Measurements from ENCODE around the gene TCAP.

Gene TCAP

DNA sequence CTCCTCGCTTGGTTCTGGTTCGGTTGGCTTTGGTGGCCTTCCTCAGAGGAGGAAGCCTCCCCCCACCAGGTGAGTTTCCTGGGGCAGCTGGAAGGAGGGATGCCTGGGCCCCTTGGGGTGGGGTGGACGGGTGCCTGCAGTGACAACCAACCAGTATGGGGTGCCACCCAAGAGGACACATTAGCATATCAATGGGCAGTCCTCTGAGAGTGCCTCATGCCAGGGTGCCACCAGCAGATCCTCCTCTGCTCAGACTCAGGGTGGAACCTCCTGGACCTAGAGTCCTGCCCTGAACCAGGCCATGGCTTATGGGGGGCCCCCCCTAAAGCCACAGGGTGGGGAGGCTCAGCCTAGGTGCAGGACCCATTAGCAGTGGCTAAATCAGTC, 35.7 kb upstream of the TCAP start:
- DNase-seq = no peak

DNA sequence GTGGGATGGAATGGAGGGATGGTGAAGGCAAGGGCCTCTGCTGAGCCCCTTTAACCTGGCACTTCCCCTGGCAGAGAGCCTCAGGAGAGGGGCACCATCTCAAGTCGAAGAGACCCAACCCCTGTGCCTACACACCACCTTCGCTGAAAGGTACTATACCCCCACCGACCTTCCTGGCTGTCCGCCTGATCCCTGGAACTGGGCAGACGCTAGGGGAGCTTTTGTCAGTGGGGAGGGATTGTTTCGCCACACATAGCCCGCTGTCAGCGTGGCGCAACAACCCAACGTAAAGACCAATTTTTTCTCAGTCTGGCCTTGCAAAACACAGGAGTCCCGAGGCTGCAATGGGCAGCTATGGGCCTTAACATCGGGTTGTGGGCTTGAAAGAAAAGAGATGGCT, 35.3 kb upstream of the TCAP start:
- no peak for DNase-seq

DNA sequence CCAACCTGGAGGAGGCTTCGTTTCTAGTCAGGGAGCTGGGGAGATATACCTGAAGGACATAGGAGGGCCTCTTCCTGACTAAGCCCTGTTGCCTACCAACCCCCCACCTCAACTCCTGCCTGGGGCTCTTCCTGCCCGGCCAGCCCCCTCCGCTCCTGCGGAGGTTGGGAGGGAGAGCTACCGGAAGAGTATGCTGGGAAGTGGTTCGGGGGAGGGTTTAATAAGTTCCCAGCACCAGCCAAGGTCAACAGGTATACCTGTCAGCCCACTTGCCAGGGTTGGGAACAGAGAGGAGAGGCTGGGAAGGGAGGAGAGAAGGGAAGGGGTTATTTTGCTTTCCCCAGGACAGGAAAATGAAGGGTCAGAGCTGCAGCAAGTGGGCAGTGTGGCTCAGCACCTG, 33.7 kb upstream of the TCAP start:
- peak; percentile 41 to 78 for DNase-seq

DNA sequence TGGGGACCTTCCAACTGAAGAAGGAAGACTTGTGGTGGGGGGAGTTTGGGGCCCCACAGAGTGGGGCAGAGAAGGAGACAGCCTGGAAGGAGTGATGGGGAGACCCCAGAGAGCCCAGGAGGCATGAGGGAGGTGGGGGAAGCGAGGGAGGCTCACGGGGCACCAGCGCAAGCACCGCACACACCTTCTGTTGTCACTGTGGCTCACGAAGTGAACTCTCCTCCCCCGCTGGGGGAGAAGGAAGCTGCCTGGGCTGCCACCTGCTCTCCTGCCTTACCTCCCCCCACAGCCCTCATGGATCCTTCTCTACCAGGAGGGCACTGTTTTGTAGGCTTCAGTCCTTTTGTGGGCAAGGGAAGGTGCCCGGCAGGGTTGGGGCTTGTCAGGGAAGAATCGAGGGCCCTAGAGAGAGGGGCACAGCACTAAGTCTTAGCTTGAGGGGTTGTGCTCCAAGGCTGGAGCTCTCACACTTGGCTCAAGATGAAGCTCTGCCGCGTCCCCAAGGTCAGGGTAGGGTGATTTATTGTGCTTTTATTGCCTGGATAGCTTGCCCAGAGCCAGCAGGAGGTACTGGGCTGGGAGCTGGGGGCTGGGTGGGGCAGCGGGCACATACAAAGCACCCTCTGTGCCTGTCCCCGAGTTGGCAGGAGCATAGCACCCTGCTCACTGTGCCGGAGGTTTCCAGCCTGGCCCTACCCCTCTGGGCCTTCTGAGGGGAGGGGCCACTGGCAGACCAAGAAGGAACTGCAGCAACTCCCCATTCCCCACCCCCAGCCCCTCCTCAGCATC, 32.8 kb upstream of the TCAP start:
- DNase-seq = peak in 1 of 2 experiments; percentile 67

DNA sequence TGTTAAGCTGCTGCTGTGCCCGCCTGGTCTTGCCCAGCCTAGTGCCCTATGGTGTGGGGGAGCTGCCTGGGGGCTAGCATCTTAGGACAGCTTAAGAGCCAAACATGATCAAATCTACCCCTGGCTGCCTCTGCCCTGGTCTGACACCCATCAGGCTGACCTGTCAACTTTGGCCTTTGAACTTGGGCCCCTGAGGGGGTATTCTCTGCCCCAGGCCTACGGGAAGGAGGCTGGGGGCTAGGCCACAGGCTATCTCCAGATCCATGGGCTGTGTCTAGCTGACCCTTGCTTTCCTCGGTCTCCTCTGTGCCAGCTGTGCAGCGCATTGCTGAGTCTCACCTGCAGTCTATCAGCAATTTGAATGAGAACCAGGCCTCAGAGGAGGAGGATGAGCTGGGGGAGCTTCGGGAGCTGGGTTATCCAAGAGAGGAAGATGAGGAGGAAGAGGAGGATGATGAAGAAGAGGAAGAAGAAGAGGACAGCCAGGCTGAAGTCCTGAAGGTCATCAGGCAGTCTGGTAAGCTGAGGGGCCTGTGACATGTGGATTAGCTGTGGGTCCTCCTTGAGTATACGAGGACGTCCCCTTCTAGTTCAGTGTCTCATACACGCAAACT, 31.5 kb upstream of the TCAP start:
- no peak for DNase-seq

DNA sequence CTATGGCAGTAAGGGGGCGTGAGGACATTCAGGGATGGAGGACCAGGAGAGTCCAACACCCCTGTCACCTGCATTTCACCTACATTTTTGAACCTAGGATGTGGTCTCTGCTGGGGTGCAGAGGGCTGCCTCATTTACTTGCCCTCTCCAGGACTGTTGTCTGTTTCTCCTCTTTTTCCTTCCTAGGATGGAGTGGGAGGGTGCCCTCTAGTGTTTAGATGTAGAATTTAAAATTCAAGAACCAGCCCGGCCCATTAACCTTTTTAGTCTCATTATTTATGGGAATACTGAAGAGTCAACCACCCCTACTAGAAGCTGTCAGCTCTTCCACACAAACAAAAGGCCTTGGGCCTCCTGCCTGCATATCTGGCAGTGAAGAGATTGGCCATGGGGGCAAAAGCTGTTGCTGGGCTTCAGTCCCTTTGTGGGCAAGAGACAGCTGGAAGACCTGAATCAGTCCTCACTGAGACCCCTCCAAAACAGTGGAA, 30.7 kb upstream of the TCAP start:
- DNase-seq = peak; percentile 44 to 75

DNA sequence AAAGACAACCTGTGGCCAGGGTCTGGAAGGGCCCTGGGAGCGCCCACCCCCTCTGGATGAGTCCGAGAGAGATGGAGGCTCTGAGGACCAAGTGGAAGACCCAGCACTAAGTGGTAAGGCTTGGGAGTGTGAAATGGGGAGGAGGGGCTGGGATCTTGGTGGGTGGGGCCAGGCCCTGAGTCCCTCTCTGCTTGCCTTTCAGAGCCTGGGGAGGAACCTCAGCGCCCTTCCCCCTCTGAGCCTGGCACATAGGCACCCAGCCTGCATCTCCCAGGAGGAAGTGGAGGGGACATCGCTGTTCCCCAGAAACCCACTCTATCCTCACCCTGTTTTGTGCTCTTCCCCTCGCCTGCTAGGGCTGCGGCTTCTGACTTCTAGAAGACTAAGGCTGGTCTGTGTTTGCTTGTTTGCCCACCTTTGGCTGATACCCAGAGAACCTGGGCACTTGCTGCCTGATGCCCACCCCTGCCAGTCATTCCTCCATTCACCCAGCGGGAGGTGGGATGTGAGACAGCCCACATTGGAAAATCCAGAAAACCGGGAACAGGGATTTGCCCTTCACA, 29.5 kb upstream of the TCAP start:
- no peak for DNase-seq

DNA sequence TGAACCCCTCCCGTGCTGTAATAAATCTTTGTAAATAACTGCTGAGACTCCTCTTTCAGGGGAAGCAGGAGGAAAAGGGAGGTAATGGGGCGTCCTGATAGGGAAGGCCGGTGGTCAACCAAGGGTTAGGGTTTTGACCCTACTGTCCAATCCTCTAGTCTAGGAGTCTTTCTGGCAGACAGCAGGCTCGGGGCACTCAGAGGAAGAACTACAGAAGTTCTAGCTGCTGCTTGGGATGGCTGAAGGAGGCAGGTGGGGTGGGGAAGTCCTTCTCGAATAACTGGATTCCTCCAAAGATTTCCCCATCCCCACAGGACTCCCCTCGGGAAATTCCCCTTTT, 28.6 kb upstream of the TCAP start:
- DNase-seq = no peak

DNA sequence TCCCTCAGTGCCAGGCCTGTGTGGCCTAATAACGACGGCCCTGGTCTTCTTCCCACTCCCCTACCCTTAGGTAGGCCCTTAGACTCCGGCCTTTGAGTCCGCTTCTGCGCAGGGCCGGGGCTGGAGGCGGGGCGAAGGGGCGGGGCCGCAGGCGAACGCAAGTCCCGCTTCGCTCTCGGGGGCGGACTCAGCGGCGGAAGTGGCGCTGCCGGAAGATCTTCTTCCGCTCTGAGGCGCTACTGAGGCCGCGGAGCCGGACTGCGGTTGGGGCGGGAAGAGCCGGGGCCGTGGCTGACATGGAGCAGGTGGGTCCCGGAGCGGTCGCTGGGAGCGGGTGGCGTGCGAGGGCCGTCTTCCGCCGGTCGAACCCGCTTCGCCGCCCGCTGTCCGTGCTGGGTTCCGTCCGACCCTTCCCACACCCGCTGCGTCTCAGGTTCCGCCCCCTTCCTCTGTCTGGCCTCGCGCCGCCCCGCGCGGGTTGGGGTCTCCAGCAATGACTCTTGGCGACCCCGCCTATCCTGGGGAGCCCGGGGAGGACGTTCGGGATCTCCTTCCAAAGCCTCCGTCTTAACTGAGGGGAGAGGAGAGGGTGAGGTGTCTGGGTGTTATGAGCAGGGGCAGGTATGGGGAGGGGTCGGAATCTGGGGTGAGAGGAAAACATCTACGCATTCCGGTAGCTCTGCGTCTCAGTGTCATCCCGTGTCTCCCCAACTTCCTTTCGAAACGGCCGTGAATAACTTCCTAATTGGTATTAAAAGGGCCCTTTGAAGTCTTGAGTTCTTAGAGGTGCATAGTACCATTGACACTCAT, 28.0 kb upstream of the TCAP start, which contains the start of gene STARD3:
STARD3 (plus strand) TSS at position 218 of the 810 bp plus-strand sequence. CDS start 16,388 bp downstream, outside the sequence.
- peak; percentile 88 to 91 for DNase-seq

GRCh38 chr17:39638317-39638716, 26.8 kb upstream of the TCAP start:
- DNase-seq = no peak

GRCh38 chr17:39639043-39639442, 26.1 kb upstream of the TCAP start:
- no peak for DNase-seq

GRCh38 chr17:39639566-39640458, 25.3 kb upstream of the TCAP start:
- no peak for DNase-seq

DNA sequence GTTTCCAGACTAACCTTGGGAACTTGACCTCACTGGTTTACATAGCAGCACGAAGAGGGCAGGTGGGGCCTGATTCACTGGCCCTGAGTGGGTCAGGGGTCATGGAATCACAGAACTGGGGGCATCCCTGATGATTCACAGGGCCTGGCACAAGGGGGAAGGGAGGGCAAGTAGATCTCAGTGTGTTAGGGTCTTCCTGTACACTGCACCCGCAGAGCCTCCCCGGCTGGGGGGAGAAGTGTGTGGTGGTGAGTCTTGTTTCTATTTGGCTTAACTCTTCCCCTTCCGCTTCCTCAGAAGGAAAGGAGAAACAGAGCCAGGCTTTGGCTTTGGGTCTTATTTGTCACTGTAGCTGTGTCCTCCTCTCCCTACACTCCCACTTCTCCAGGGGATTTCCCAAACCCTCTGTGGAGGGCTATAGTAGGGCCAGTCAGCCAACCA, 24.5 kb upstream of the TCAP start:
- DNase-seq = no peak

GRCh38 chr17:39641097-39641496, 24.1 kb upstream of the TCAP start:
- DNase-seq = no peak

DNA sequence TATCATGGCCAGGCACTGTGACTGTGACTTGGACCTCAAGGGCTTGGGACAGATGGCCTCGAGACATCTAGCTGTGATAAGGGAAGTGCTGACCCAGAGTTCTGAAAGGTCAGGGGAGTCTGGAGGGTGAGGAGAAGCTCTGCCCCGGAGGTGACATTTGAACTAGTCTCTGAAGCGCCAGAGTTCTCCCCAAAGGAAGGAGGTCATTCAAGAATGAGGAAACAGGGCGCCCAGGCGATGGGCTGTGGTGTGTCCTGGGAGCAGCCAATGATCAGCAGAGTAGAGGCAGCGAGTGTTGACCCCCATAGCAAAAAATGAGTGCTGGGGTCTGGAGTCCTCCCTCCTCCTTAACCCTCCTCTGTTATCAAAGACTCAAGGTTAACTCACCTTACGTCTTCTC, 23.3 kb upstream of the TCAP start:
- DNase-seq = no peak

GRCh38 chr17:39642291-39643074, 22.7 kb upstream of the TCAP start:
- DNase-seq = no peak

GRCh38 chr17:39643271-39643670, 21.9 kb upstream of the TCAP start:
- no peak for DNase-seq

DNA sequence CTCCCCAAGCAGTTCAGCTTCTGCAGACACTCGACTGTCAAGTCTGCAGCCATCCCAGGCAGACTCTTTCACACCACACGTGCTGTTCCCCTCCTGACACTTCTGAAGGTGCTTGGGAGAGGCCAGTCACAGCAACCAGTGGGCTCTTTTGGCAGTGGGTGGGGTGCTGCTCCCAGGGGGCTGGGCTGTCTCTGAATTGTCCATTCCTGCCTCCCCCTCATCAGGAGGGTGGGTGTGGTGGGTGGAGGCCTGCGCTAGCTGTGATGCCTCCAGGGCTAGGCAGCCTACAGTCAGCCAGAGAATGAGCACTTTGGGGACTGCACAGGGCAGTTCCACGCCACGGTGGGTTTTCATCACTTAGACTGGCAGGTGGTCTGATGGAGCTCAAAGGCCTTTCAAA, 17.9 kb upstream of the TCAP start:
- DNase-seq = no peak

- DNase-seq = no peak
These were observed 16.4 kb upstream of the TCAP start for GRCh38 chr17:39648616-39649366.

DNA sequence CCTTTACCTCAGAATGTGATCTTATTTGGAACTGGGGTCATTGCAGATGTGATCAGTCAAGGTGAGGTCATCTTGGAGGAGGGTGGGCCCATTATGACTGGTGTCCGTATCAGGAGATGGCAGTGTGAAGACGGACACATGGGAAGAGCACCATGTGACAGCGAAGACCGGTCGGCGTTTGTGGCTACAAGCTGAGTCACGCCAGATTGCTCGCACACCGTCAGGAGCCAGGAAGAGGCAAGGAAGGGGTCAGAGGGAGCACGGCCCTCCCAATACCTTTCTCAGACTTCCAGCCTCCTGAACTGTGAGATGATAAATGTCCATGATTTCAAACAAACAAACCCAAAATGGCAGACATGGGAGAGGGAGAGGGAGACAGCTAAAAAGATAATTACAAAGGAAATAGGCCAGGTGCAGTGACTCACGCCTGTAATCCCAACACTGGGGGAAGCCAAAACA, 15.0 kb upstream of the TCAP start:
- DNase-seq = peak in 1 of 2 experiments; percentile 27
